RWPE2 (cell line): Measurements from ENCODE around the gene LRP1-AS.
A peak's percentile ranks its signal among the peaks of the same experiment; 100 is the strongest.
"Not testable (repeated sequence)": the region's sequence is repeated elsewhere in the genome, so short reads cannot be mapped to it uniquely, and the experiment has no call there.

ENCODE experiments used
- ATAC-seq: fragments of 200-7000 bp; cut with Tn5 transposase; 3 replicates; pipeline ENCODE4 v1.9.1; 2021; ENCODE audit warnings: low read depth
- DNase-seq: peaks from one replicate; pipeline ENCODE4 v3.0.0-alpha.2; 2020; ENCODE audit warnings: low spot score
- H3K27ac ChIP-seq: fragments of 450-650 bp; 2 replicates; pipeline ENCODE4 v1.5.1; 2017; ENCODE audit warnings: mild to moderate bottlenecking; ENCODE audit not compliant: poor library complexity, severe bottlenecking
- H3K27me3 ChIP-seq: fragments of 250-450 bp; sonication (Bioruptor Pico); 2 replicates; pipeline ENCODE4 v1.5.1; 2021; ENCODE audit warnings: mild to moderate bottlenecking, moderate library complexity; ENCODE audit not compliant: insufficient read depth, poor library complexity, severe bottlenecking
- H3K36me3 ChIP-seq: fragments of 250-450 bp; sonication (Bioruptor Pico); 2 replicates; pipeline ENCODE4 v1.5.1; 2020; ENCODE audit warnings: low read depth, mild to moderate bottlenecking, moderate library complexity
- H3K4me1 ChIP-seq: fragments of 250-450 bp; sonication (Bioruptor Pico); 2 replicates; pipeline ENCODE4 v1.5.1; 2021; ENCODE audit warnings: mild to moderate bottlenecking, moderate library complexity; ENCODE audit not compliant: insufficient read depth, poor library complexity, severe bottlenecking
- H3K4me3 ChIP-seq: fragments of 250-450 bp; sonication (Bioruptor Pico); 2 replicates; pipeline ENCODE4 v1.5.1; 2021; ENCODE audit warnings: mild to moderate bottlenecking, moderate library complexity; ENCODE audit not compliant: severe bottlenecking
- H3K9me3 ChIP-seq: fragments of 250-450 bp; sonication (Bioruptor Pico); 2 replicates; pipeline ENCODE4 v1.5.1; 2021; ENCODE audit warnings: mild to moderate bottlenecking, moderate library complexity; ENCODE audit not compliant: severe bottlenecking
- TF ChIP-seq, protein P1 (sequence below): fragments of 450-650 bp; IDR thresholded peaks from one replicate; pipeline ENCODE4 v1.5.1; 2017; ENCODE audit warnings: mild to moderate bottlenecking, moderate library complexity; ENCODE audit not compliant: poor library complexity, severe bottlenecking

Gene LRP1-AS

GRCh38 chr12:57127101-57127725, 20.2 kb downstream of the LRP1-AS start:
- Histone ChIP-seq H3K4me1 (peaks cover 3% of the 10 kb centered on the region), H3K36me3 (no peaks in the 10 kb centered on the region), H3K9me3 (no peaks in the 10 kb centered on the region), H3K27ac (peak overlapping the region; percentile 62), H3K27me3 (no peaks in the 10 kb centered on the region), H3K4me3 (peak overlapping the region; percentile 82)
- TF ChIP-seq, protein P1, sequence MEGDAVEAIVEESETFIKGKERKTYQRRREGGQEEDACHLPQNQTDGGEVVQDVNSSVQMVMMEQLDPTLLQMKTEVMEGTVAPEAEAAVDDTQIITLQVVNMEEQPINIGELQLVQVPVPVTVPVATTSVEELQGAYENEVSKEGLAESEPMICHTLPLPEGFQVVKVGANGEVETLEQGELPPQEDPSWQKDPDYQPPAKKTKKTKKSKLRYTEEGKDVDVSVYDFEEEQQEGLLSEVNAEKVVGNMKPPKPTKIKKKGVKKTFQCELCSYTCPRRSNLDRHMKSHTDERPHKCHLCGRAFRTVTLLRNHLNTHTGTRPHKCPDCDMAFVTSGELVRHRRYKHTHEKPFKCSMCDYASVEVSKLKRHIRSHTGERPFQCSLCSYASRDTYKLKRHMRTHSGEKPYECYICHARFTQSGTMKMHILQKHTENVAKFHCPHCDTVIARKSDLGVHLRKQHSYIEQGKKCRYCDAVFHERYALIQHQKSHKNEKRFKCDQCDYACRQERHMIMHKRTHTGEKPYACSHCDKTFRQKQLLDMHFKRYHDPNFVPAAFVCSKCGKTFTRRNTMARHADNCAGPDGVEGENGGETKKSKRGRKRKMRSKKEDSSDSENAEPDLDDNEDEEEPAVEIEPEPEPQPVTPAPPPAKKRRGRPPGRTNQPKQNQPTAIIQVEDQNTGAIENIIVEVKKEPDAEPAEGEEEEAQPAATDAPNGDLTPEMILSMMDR, result peak; percentile 51
- DNase-seq (no peak), ATAC-seq (peak; percentile 48)

DNA sequence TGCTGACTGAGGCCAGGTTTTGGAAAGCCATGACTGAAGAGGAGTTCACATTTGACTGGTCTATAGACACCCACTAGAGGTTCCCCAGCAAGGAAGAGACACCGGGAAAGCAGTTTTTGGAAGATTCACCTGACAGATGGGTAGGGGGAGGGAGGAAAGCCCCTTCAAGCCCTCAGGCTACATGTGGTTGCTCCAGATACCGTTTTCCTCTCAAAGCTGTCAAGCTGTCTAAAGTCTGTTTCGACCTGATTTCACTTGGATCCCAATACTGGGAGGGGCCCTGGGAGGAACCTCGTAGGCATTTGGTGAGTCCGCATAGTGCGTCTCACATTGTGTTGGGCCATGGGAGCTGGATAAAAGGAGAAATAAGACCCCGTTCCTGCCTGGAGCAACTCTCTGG, 20.9 kb downstream of the LRP1-AS start:
- TF ChIP-seq, protein P1, result no peak
- Histone ChIP-seq H3K27ac (peak overlapping the region; percentile 62), H3K9me3 (no peaks in the 10 kb centered on the region), H3K4me1 (peaks cover 3% of the 10 kb centered on the region), H3K27me3 (no peaks in the 10 kb centered on the region), H3K36me3 (no peaks in the 10 kb centered on the region), H3K4me3 (no peak overlapping the region)
- ATAC-seq (no peak), DNase-seq (no peak)

DNA sequence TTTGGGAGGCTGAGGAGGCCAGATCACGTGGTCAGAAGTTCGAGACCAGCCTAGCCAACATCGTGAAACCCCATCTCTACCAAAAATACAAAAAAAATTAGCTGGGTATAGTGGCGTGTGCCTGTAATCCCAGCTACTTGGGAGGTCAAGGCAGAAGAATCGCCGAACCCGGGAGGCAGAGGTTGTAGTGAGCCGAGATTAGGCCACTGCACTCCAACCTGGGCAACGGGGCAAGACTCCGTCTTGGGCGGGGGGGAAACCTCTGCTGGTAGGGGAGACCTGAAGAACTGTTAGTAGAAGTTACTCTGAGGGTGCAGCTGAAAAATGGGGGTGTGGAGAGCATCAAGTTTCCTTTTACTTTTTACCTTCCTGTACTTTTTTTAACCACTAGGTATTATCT, 21.4 kb downstream of the LRP1-AS start:
- H3K4me1 ChIP-seq, result peaks cover 3% of the 10 kb centered on the region
- no peak for DNase-seq
- H3K27ac ChIP-seq, result no peak overlapping the region

DNA sequence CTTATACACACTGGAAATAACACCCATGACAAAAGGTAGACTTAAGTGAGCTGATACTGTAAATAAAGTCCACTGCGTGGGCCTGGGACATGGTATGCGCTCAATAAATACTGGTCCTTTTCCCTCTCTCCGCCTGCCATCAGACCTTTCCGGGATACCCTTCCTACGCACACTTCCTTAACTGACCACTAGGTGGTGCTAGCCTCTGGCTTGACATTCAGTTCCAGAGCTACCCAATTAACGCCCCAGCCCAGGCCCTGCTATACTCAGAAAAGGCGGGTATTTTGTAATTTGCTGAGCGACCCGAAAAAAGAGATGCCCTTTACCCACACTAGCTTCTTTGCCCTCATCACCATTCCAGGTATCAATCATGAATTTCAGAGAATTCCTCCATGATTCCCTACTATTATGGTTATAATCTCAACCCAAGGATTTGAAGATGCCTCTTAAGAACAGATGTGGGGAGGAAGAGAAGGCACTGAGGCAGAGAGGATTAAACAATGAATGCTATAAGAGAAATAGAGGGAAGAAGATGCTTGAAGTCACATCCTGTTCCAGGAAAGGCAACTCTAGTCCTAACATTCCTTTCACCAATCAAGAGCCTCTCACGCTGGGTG, 23.1 kb downstream of the LRP1-AS start:
- DNase-seq, result no peak
- peak; percentile 52; the same call in 2 of the 3 replicates for ATAC-seq
- H3K36me3 ChIP-seq, result no peaks in the 10 kb centered on the region
- TF ChIP-seq, protein P1, result peak; percentile 95
- H3K9me3 ChIP-seq, result no peaks in the 10 kb centered on the region
- no peak overlapping the region for H3K4me3 ChIP-seq
- H3K27me3 ChIP-seq, result no peaks in the 10 kb centered on the region
- H3K27ac ChIP-seq, result no peak overlapping the region
- peaks cover 3% of the 10 kb centered on the region for H3K4me1 ChIP-seq

More for the DNA sequence above, 21.4 kb downstream of the LRP1-AS start:
- Histone ChIP-seq H3K4me3 (no peak overlapping the region), H3K36me3 (no peaks in the 10 kb centered on the region), H3K27me3 (no peaks in the 10 kb centered on the region), H3K9me3 (no peaks in the 10 kb centered on the region)
- TF ChIP-seq, protein P1, result no peak
- ATAC-seq, result no peak

DNA sequence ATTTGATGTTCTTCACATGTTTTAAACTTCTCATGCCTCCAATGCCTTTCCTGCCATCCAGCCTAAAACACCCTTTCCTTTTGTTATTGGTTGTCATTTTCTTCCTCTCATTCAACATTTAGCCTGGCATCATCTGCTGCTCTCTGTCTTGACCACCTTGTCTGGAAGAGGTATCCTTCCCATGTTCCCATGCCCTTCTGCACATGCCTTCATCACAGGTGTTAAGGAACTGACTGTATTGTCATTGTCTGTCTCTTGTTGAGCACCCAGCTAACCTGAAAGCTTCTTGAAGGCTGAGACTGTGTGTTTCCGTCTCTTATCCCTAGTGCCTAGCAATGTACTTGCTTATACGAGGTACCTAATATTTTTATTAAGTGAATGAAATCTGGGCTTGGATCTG, 23.6 kb downstream of the LRP1-AS start:
- TF ChIP-seq, protein P1, result no peak
- Histone ChIP-seq H3K4me3 (no peak overlapping the region), H3K27ac (no peak overlapping the region), H3K27me3 (no peaks in the 10 kb centered on the region), H3K4me1 (peaks cover 8% of the 10 kb centered on the region), H3K9me3 (no peaks in the 10 kb centered on the region), H3K36me3 (no peaks in the 10 kb centered on the region)
- ATAC-seq, result no peak
- DNase-seq, result no peak

- not testable (repeated sequence) for H3K9me3 ChIP-seq, H3K27me3 ChIP-seq, H3K27ac ChIP-seq, H3K4me3 ChIP-seq, H3K36me3 ChIP-seq, DNase-seq, ATAC-seq
- peaks cover 11% of the 10 kb centered on the region for H3K4me1 ChIP-seq
Measured at GRCh38 chr12:57120718-57121117, 26.7 kb downstream of the LRP1-AS start.
